ENCODE measurements around the gene WNT3A.
A peak's percentile ranks its signal among the peaks of the same experiment; 100 is the strongest.

The WNT3A gene

DNA sequence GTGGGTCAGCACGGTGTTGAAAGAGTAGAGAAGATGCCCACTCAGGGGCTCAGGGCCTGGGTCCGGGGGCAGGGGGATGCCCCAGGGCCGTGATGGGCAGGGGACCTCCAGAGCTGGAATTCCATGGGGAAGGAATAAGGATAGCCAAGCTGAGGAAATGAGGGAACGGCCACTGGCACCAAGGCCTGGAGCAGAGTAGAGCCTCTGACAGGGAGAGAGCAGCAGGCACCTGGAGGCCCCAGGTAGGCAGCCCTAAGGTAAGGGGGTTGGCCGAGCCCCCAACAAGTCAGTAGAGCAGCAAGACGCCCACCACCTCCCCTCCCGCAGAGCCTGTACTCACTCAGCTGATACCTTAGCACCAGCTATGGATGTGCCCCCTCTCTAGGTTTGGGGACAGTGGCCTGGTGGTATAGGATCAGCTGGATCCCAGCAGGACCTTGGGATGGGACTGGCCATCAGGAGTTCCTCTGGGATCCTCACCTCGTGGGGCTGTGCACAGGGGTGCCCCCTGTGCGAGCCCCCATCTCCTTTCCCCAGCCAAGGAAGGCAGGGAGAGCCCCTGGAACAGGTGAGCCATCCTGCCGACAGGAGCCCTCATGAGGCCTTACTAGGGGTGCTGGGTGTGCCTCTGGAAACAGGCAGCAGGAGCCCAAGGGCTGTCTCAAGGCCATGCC lies 54.8 kb downstream of the WNT3A start (continued):
- no peak for TF ChIP-seq ZNF18 (tag by site-specific recombination; IDR thresholded peaks at IDR 0.05)
- no peak for TF ChIP-seq ZNF561 (tag by site-specific recombination; IDR thresholded peaks at IDR 0.05; ENCODE audit: borderline replicate concordance)
- no peak for TF ChIP-seq ZFHX2 (tag by site-specific recombination; conservative IDR thresholded peaks at IDR 0.05)

GRCh38 chr1:228062085-228062791 lies 55.4 kb downstream of the WNT3A start:
- no peak overlapping the region for H3K27ac ChIP-seq (ENCODE audit: extremely low read depth, low read depth, low read length)
- no peak overlapping the region for H3K4me3 ChIP-seq (ENCODE audit: low read depth, low read length)
- TF ChIP-seq REPIN1 (tag by site-specific recombination; IDR thresholded peaks at IDR 0.05; ENCODE audit: low read depth) (no peak), ZNF544 (tag by site-specific recombination; IDR thresholded peaks at IDR 0.05) (no peak), OSR2 (tag by site-specific recombination; IDR thresholded peaks at IDR 0.05) (no peak), ZNF610 (tag by site-specific recombination; IDR thresholded peaks at IDR 0.05; ENCODE audit: borderline replicate concordance) (no peak), SCRT2 (tag by site-specific recombination; IDR thresholded peaks at IDR 0.05) (no peak), SP2 (tag by site-specific recombination; IDR thresholded peaks at IDR 0.05) (no peak), ZNF132 (tag by site-specific recombination; IDR thresholded peaks at IDR 0.05; ENCODE audit: borderline replicate concordance) (no peak), ZNF354C (tag by site-specific recombination; IDR thresholded peaks at IDR 0.05; ENCODE audit: borderline replicate concordance, low read depth) (no peak)
- ChIA-PET POLR2A (interaction anchor here (1.1 kb wide), 1 partner anchor 12 kb away, joined by 3 read pairs; no protein-coding TSS in a partner anchor), CTCF (interaction anchor here (1.1 to 1.5 kb wide), 3 partner anchors 56 to 63 kb away, joined by 3 to 4 read pairs (median 4); no protein-coding TSS in a partner anchor)
- peaks cover 4% of the 10 kb centered on the region for H3K4me1 ChIP-seq (ENCODE audit: control insufficient read depth, insufficient read depth, low read length)
- no peaks in the 10 kb centered on the region for H3K36me3 ChIP-seq (ENCODE audit: control insufficient read depth in 2 of 2, insufficient read depth in 1 of 2, low read length in 2 of 2)
- no peaks in the 10 kb centered on the region for H3K9me3 ChIP-seq (ENCODE audit: control insufficient read depth, insufficient read depth, low read depth, low read length)

- Histone ChIP-seq H3K36me3 (ENCODE audit: control insufficient read depth in 2 of 2, insufficient read depth in 1 of 2, low read length in 2 of 2) (no peaks in the 10 kb centered on the region), H3K27ac (ENCODE audit: extremely low read depth, low read depth, low read length) (no peak overlapping the region), H3K4me3 (ENCODE audit: low read depth, low read length) (no peak overlapping the region), H3K9me3 (ENCODE audit: control insufficient read depth, insufficient read depth, low read depth, low read length) (no peaks in the 10 kb centered on the region), H3K4me1 (ENCODE audit: control insufficient read depth, insufficient read depth, low read length) (peaks cover 4% of the 10 kb centered on the region)
- no peak for TF ChIP-seq KLF9 (tag by site-specific recombination; IDR thresholded peaks at IDR 0.05; ENCODE audit: low read depth)
- TF ChIP-seq ZNF600 (tag by site-specific recombination; IDR thresholded peaks at IDR 0.05) = 0 out of 2 replicates have a peak, but pooled peaks have one; percentile 20
- TF ChIP-seq ZBTB1 (tag by site-specific recombination; IDR thresholded peaks at IDR 0.05) = no peak
- peak; percentile 37 for TF ChIP-seq ZIC2 (tag by site-specific recombination; IDR thresholded peaks at IDR 0.05)
- no peak for TF ChIP-seq PATZ1 (tag by site-specific recombination; IDR thresholded peaks at IDR 0.05)
- TF ChIP-seq ZNF677 (tag by site-specific recombination; IDR thresholded peaks at IDR 0.05) = no peak
- TF ChIP-seq PBX3 (CRISPR knock-in tag; IDR thresholded peaks at IDR 0.05) = no peak
- TF ChIP-seq ZFHX2 (tag by site-specific recombination; conservative IDR thresholded peaks at IDR 0.05) = peak; percentile 37; the same call in 1 of the 2 replicates
- TF ChIP-seq CTCF (tag by site-specific recombination; IDR thresholded peaks at IDR 0.05) = peak; percentile 66; the same call in 1 of the 2 replicates
- peak; percentile 42; the same call in 1 of the 2 replicates for TF ChIP-seq EGR2 (tag by site-specific recombination; IDR thresholded peaks at IDR 0.05; ENCODE audit: low read depth)
- CTCF ChIA-PET = interaction anchor here (0.6 kb wide), 1 partner anchor 361 kb away, joined by 3 read pairs; no protein-coding TSS in a partner anchor
- POLR2A ChIA-PET = interaction anchor here (1.1 kb wide), 1 partner anchor 12 kb away, joined by 3 read pairs; no protein-coding TSS in a partner anchor
These were observed 56.0 kb downstream of the WNT3A start for GRCh38 chr1:228062812-228063211.
